PFSK-1 (cell line): ENCODE measurements around the gene ULBP1.

ENCODE experiments used
- FOXP2 ChIP-seq: optimal IDR thresholded peaks from 2 replicates; pipeline ENCODE3; 2011; ENCODE audit warnings: borderline replicate concordance, control low read depth, inconsistent platforms; ENCODE audit not compliant: insufficient read depth; ENCODE audit errors: extremely low read length, extremely low read depth
- POLR2AphosphoS5 ChIP-seq: IDR thresholded peaks from 2 replicates; pipeline ENCODE4 v1.6.1; 2012; ENCODE audit warnings: low read depth, mild to moderate bottlenecking, control low read depth, low read length, moderate library complexity
- SIN3A ChIP-seq: IDR thresholded peaks from 2 replicates; pipeline ENCODE4 v1.6.1; 2012; ENCODE audit warnings: mild to moderate bottlenecking, low read length, moderate library complexity, borderline replicate concordance; ENCODE audit not compliant: insufficient read depth
- TAF1 ChIP-seq: IDR thresholded peaks from 2 replicates; pipeline ENCODE4 v1.6.1; 2012; ENCODE audit warnings: low read length, control low read depth, borderline replicate concordance; ENCODE audit not compliant: insufficient read depth
- TF ChIP-seq, protein P1 (sequence below), 2 experiments: IDR thresholded peaks; 2 replicates each; pipeline versions ENCODE4 v1.6.1 to v1.8.0; 2011 to 2012; ENCODE audit warnings: low read depth in 2 of 2, low read length in 2 of 2, control low read depth in 1 of 2, inconsistent platforms in 1 of 2, mild to moderate bottlenecking in 1 of 2, moderate library complexity in 1 of 2; ENCODE audit not compliant: insufficient read depth in 1 of 2

The ULBP1 gene

DNA sequence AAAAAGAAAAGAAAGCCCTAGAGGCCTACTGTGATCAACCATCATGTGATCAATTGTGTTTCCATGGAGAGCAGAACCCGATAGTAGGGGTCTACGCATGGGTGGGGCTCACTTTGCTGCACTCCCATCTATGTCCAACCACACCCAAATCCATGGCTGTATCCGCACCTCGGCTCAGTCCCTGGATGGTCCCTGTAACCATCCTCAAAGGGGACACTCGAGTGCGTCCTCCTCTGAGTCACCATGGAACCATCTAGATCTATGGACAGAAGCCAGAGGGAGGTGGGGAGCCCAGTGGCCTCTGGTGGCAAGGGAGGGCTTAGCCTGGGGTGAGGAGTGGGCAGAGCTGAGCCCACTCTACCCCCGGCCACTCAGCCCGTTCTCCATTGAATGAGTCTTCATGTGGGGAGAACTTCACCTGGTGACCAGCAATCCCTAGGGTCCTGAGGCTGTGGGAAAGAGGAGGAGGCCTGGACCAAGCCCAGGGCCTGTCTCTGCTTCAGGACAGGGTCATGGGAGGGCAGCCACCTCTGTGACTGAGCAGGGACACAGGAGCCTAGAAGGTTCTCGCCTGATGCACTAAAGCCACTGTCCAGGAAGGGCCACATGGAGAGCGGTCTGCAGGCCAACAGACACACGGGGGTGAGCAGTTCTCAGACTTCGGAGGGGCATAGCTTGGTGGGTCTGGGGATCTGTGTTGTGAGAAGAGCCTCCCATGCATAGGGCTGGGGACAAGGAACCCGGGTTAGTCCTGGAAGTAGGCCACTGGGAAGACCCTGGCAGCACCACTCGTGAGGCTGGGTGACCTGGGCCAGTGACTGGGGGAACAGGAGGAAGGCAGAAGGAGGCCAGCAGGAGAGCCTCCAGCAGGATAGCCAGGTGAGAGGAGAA, 42.3 kb downstream of the ULBP1 start:
- TF ChIP-seq SIN3A (no peak), POLR2AphosphoS5 (no peak), FOXP2 (no peak), TAF1 (no peak)
- TF ChIP-seq, protein P1, sequence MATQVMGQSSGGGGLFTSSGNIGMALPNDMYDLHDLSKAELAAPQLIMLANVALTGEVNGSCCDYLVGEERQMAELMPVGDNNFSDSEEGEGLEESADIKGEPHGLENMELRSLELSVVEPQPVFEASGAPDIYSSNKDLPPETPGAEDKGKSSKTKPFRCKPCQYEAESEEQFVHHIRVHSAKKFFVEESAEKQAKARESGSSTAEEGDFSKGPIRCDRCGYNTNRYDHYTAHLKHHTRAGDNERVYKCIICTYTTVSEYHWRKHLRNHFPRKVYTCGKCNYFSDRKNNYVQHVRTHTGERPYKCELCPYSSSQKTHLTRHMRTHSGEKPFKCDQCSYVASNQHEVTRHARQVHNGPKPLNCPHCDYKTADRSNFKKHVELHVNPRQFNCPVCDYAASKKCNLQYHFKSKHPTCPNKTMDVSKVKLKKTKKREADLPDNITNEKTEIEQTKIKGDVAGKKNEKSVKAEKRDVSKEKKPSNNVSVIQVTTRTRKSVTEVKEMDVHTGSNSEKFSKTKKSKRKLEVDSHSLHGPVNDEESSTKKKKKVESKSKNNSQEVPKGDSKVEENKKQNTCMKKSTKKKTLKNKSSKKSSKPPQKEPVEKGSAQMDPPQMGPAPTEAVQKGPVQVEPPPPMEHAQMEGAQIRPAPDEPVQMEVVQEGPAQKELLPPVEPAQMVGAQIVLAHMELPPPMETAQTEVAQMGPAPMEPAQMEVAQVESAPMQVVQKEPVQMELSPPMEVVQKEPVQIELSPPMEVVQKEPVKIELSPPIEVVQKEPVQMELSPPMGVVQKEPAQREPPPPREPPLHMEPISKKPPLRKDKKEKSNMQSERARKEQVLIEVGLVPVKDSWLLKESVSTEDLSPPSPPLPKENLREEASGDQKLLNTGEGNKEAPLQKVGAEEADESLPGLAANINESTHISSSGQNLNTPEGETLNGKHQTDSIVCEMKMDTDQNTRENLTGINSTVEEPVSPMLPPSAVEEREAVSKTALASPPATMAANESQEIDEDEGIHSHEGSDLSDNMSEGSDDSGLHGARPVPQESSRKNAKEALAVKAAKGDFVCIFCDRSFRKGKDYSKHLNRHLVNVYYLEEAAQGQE (IDR thresholded peaks at IDR 0.05; ENCODE audit: insufficient read depth in 1 of 2, low read depth in 2 of 2, low read length in 2 of 2): no peak

- TF ChIP-seq POLR2AphosphoS5 (no peak), TAF1 (no peak)
These were observed 43.3 kb downstream of the ULBP1 start for GRCh38 chr6:150006961-150007464.

DNA sequence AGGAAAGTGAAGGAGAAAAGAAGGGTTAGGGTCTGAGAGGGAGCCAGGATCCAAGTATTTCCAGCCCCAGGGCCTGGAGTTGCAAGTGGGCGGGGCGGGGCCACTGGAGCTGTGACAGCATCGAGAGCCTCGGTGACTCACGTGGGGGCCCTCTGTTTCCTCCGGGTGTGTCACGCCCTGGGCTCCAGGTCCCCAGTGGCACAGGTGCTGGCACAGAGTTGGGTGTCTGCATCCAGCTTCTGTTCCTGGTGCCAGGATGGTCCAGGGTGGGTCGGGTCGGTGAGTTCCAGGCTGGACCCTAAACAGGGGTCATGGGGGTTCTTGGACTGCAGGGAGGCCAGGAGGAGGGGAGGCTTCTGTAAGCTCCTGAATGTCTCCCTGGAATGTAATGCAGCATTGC, 44.8 kb downstream of the ULBP1 start:
- TF ChIP-seq POLR2AphosphoS5 (no peak), FOXP2 (no peak)

DNA sequence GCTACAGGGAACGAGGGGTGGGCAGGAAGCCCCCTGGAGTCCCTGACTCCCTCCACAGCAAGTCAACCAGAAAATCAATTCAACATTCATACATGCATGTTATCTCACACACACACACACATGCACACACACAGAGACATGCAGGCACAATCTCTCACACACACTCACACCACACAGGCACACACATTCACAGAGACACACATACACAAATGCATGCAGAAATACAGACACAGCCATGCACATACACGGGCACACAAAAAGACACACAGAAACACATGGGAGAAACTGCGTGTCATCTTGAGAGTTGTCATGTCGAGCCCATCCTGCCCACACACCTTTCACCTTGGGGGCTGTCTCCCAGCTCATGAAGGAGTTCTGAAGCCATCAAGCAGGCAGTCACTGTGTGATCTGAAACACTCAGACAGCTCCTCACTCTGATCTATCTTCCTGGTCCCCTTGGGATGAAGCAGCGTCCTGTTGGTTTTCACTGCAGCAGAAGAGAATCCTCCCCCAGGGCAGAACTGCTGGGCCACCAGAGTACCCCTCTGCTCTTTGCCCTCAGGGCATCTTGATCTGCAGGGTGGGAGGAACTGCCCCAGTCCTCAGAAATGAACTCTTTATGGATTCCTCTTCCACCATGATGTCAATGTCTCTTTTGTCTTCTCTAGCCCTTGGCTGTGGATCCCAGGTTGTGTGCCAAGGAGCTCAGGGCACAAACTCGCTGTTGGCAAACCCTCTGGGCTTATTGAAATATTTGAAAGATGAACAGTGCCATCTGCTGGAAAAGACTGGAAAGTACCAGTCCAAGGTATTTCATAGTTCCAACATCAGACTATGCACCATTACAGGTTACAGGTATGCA, 52.8 kb downstream of the ULBP1 start:
- TF ChIP-seq FOXP2 (no peak), POLR2AphosphoS5 (no peak), SIN3A (no peak), TAF1 (no peak)
- TF ChIP-seq, protein P1 (IDR thresholded peaks at IDR 0.05; ENCODE audit: insufficient read depth in 1 of 2, low read depth in 2 of 2, low read length in 2 of 2): no peak

DNA sequence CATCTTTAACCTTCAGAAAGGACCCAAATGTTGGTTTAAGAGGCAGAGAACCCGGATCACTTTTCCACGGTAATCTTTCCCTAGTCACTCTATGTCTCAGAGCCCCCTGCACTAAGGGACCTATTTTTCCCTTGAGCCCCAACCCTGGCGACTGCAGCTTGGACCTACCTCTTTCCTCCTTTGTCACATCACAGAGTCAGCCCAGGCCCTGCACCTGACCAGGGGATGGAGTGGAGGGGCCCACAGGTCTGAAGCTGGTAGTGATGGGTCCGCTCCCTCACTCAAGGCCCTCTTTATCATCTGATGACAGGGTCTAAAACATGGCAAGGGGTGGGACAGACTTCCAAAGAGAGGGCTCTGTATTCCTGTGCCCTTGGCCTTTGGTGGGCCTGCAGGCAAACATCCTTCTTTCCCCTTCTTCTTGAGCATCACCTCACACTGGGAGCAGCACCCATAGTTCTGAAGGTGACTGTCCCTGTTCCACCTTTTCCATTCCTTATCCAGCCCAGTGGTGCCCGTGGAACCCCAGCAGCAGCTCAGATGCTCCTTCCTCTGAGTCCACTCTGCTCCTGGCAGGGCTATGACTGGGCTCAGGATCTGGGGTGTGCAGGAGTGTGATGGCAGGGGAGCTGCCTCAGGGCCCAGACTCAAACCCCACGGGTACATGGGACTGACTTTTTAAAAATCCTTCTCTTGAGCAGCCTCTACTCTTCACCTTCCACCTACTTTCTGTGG, 55.3 kb downstream of the ULBP1 start:
- no peak for TF ChIP-seq FOXP2
- TF ChIP-seq, protein P1 (IDR thresholded peaks at IDR 0.05; ENCODE audit: insufficient read depth in 1 of 2, low read depth in 2 of 2, low read length in 2 of 2): no peak
